KMS-11 (cell line): ENCODE results near the gene CYTH3.

Experiments
- H2AFZ ChIP-seq: fragments of 200-600 bp; sonication (generic); 2 replicates; pipeline ENCODE4 v1.6.1; 2016; ENCODE audit warnings: antibody characterized with exemption, mixed run types, low read depth
- H3K27ac ChIP-seq: fragments of 200-600 bp; sonication (generic); 2 replicates; pipeline ENCODE4 v1.6.1; 2016; ENCODE audit warnings: mild to moderate bottlenecking, mixed run types
- H3K27me3 ChIP-seq: fragments of 200-600 bp; sonication (generic); 2 replicates; pipeline ENCODE4 v1.6.1; 2017; ENCODE audit warnings: mild to moderate bottlenecking, low read depth, mixed run types, moderate library complexity; ENCODE audit not compliant: insufficient read depth
- H3K36me3 ChIP-seq: fragments of 200-600 bp; sonication (generic); 2 replicates; pipeline ENCODE4 v1.6.1; 2017; ENCODE audit warnings: mild to moderate bottlenecking, mixed run types; ENCODE audit not compliant: insufficient read depth
- H3K4me1 ChIP-seq: fragments of 200-600 bp; sonication (generic); 2 replicates; pipeline ENCODE4 v1.6.1; 2016; ENCODE audit warnings: mild to moderate bottlenecking, low read depth, mixed run types; ENCODE audit not compliant: poor library complexity, severe bottlenecking
- H3K4me2 ChIP-seq: fragments of 200-600 bp; sonication (generic); 2 replicates; pipeline ENCODE4 v1.7.0; 2016; ENCODE audit warnings: mild to moderate bottlenecking, mixed run types
- H3K4me3 ChIP-seq: fragments of 200-600 bp; sonication (generic); IDR thresholded peaks from 2 replicates; pipeline ENCODE4 v1.6.1; 2017; ENCODE audit warnings: low read depth, low read length, mixed read lengths; ENCODE audit not compliant: insufficient read depth
- H3K79me2 ChIP-seq: fragments of 200-600 bp; sonication (generic); 2 replicates; pipeline ENCODE4 v1.6.1; 2016; ENCODE audit warnings: low read depth, mixed run types; ENCODE audit not compliant: insufficient read depth
- H3K9ac ChIP-seq: fragments of 200-600 bp; sonication (generic); 2 replicates; pipeline ENCODE4 v1.6.1; 2016; ENCODE audit warnings: mild to moderate bottlenecking, mixed run types
- H4K20me1 ChIP-seq: fragments of 200-600 bp; sonication (generic); 2 replicates; pipeline ENCODE4 v1.6.1; 2016; ENCODE audit warnings: mild to moderate bottlenecking, mixed run types; ENCODE audit not compliant: insufficient read depth
- CTCF ChIP-seq: fragments of 200-600 bp; sonication (generic); conservative IDR thresholded peaks from 2 replicates; pipeline ENCODE4 v1.6.1; 2017; ENCODE audit warnings: low read depth, mild to moderate bottlenecking, antibody characterized with exemption, low read length, moderate library complexity, mixed read lengths

Gene CYTH3

GRCh38 chr7:6123843-6124242 lies 148.6 kb downstream of the CYTH3 start:
- Histone ChIP-seq H3K4me1 (no peaks in the 10 kb centered on the region), H3K4me3 (no peak overlapping the region), H4K20me1 (no peaks in the 10 kb centered on the region), H3K36me3 (peaks cover 8% of the 10 kb centered on the region), H3K27me3 (no peaks in the 10 kb centered on the region), H3K27ac (no peak overlapping the region), H3K4me2 (no peak overlapping the region), H3K9ac (no peak overlapping the region), H3K79me2 (no peaks in the 10 kb centered on the region), H2AFZ (no peak overlapping the region)
- no peak for TF ChIP-seq CTCF

GRCh38 chr7:6121141-6121540 lies 151.3 kb downstream of the CYTH3 start:
- H3K4me1 ChIP-seq, result peaks cover 7% of the 10 kb centered on the region
- no peaks in the 10 kb centered on the region for H4K20me1 ChIP-seq
- TF ChIP-seq CTCF, result no peak
- no peak overlapping the region for H3K4me2 ChIP-seq
- no peaks in the 10 kb centered on the region for H3K79me2 ChIP-seq
- H3K27ac ChIP-seq, result no peak overlapping the region
- H3K36me3 ChIP-seq, result peaks cover 11% of the 10 kb centered on the region; the same call in 1 of the 2 replicates
- no peaks in the 10 kb centered on the region for H3K27me3 ChIP-seq
- no peak overlapping the region for H3K9ac ChIP-seq
- no peak overlapping the region for H3K4me3 ChIP-seq
- H2AFZ ChIP-seq, result no peak overlapping the region

GRCh38 chr7:6117533-6117932 lies 154.9 kb downstream of the CYTH3 start:
- no peak overlapping the region for H3K27ac ChIP-seq
- no peak for TF ChIP-seq CTCF
- H3K4me2 ChIP-seq, result no peak overlapping the region
- no peaks in the 10 kb centered on the region for H4K20me1 ChIP-seq
- H3K36me3 ChIP-seq, result peaks cover 14% of the 10 kb centered on the region; the same call in 1 of the 2 replicates
- no peaks in the 10 kb centered on the region for H3K27me3 ChIP-seq
- H3K79me2 ChIP-seq, result no peaks in the 10 kb centered on the region; the same call in 1 of the 2 replicates
- H2AFZ ChIP-seq, result no peak overlapping the region
- H3K9ac ChIP-seq, result no peak overlapping the region
- no peak overlapping the region for H3K4me3 ChIP-seq
- peaks cover 7% of the 10 kb centered on the region for H3K4me1 ChIP-seq

- no peak overlapping the region for H3K27ac ChIP-seq
- TF ChIP-seq CTCF, result no peak
- H3K36me3 ChIP-seq, result peaks cover 11% of the 10 kb centered on the region; the same call in 1 of the 2 replicates
- peaks cover 1% of the 10 kb centered on the region; the same call in 1 of the 2 replicates for H3K79me2 ChIP-seq
- H3K4me1 ChIP-seq, result peaks cover 7% of the 10 kb centered on the region
- no peaks in the 10 kb centered on the region for H4K20me1 ChIP-seq
- H3K9ac ChIP-seq, result no peak overlapping the region
- no peak overlapping the region for H3K4me2 ChIP-seq
- no peak overlapping the region for H3K4me3 ChIP-seq
- H3K27me3 ChIP-seq, result no peaks in the 10 kb centered on the region
- H2AFZ ChIP-seq, result no peak overlapping the region
Measured at GRCh38 chr7:6116211-6116610, 156.2 kb downstream of the CYTH3 start.
